Activated CD4-positive, alpha-beta T cell treated with anti-CD3 and anti-CD28 coated beads, Interleukin-2, amount 50 U/mL, for 4 hours (primary cell): Measurements from ENCODE around the gene MGAT4A.

Source experiments
- DNase-seq, 2 experiments: peaks; one replicate each; pipeline ENCODE4 v3.0.0-alpha.2; 2020

The MGAT4A gene

GRCh38 chr2:98649992-98650375, 80.9 kb downstream of the MGAT4A start:
- DNase-seq: no peak

GRCh38 chr2:98649135-98649991, 81.6 kb downstream of the MGAT4A start:
- peak; percentile 76 to 82 for DNase-seq

- DNase-seq: no peak
Measured at GRCh38 chr2:98648451-98648850, 82.5 kb downstream of the MGAT4A start.

GRCh38 chr2:98647636-98648035, 83.3 kb downstream of the MGAT4A start:
- no peak for DNase-seq

GRCh38 chr2:98643496-98644100, 87.3 kb downstream of the MGAT4A start:
- no peak for DNase-seq

GRCh38 chr2:98637401-98638147, 93.4 kb downstream of the MGAT4A start:
- DNase-seq: peak; percentile 9 to 20

- peak; percentile 51 to 53 for DNase-seq
Measured at GRCh38 chr2:98634406-98635092, 96.4 kb downstream of the MGAT4A start.

- no peak for DNase-seq
Measured at GRCh38 chr2:98632351-98632750, 98.6 kb downstream of the MGAT4A start.

- DNase-seq: no peak
Measured at GRCh38 chr2:98623657-98624056, 107.3 kb downstream of the MGAT4A start.

GRCh38 chr2:98617149-98617548, 113.8 kb downstream of the MGAT4A start:
- no peak for DNase-seq

GRCh38 chr2:98615481-98615880, 115.5 kb downstream of the MGAT4A start:
- no peak for DNase-seq

GRCh38 chr2:98614024-98614739, 116.8 kb downstream of the MGAT4A start:
- DNase-seq: no peak

- no peak for DNase-seq
Measured at GRCh38 chr2:98608962-98609604, 121.8 kb downstream of the MGAT4A start.

GRCh38 chr2:98608116-98608961, 122.6 kb downstream of the MGAT4A start, which contains the start of the genes COA5 and UNC50:
TSS of gene COA5 (minus strand) at chr2:98608512. CDS start at chr2:98608405, 107 bp downstream.
TSS of gene UNC50 (plus strand) at chr2:98608589. CDS start at chr2:98609760, 1,171 bp downstream.
- DNase-seq: peak; percentile 85 to 86

- DNase-seq: no peak
Measured at GRCh38 chr2:98607741-98608115, 123.2 kb downstream of the MGAT4A start.

- DNase-seq: no peak
Measured at GRCh38 chr2:98607104-98607503, 123.8 kb downstream of the MGAT4A start.

- no peak for DNase-seq
Measured at GRCh38 chr2:98606431-98606830, 124.5 kb downstream of the MGAT4A start.

GRCh38 chr2:98605076-98605475, 125.9 kb downstream of the MGAT4A start:
- DNase-seq: no peak

GRCh38 chr2:98604547-98604946, 126.4 kb downstream of the MGAT4A start:
- no peak for DNase-seq

- DNase-seq: no peak
Measured at GRCh38 chr2:98601532-98602132, 129.3 kb downstream of the MGAT4A start.
